Epithelial cell of proximal tubule (primary cell): ENCODE data around the gene SLC46A2. TPM values are rescaled to one million over a fixed set of nuclear protein-coding genes. Genes with fewer than 3 reads are reported as not detected.

ENCODE experiments used
- DNase-seq: peaks from one replicate; pipeline ENCODE4 v3.0.0-alpha.2; 2011; ENCODE audit warnings: low read depth
- H3K4me3 ChIP-seq: 2 replicates; pipeline ENCODE4 v1.5.1; 2011; ENCODE audit warnings: low read depth, mild to moderate bottlenecking, low read length
- CTCF ChIP-seq: conservative IDR thresholded peaks from 2 replicates; pipeline ENCODE4 v1.5.1; 2012; ENCODE audit warnings: low read depth, mild to moderate bottlenecking, low read length
- total RNA-seq: library from RNA; depleted of rRNA; stranded (reverse); fragments of >200 nt; gene quantifications from 2 replicates; pipeline ENCODE4 v1.2.3, GENCODE V29; 2015

Gene SLC46A2
- total RNA-seq, 1 donor from 2014 or later, result not detected

DNA sequence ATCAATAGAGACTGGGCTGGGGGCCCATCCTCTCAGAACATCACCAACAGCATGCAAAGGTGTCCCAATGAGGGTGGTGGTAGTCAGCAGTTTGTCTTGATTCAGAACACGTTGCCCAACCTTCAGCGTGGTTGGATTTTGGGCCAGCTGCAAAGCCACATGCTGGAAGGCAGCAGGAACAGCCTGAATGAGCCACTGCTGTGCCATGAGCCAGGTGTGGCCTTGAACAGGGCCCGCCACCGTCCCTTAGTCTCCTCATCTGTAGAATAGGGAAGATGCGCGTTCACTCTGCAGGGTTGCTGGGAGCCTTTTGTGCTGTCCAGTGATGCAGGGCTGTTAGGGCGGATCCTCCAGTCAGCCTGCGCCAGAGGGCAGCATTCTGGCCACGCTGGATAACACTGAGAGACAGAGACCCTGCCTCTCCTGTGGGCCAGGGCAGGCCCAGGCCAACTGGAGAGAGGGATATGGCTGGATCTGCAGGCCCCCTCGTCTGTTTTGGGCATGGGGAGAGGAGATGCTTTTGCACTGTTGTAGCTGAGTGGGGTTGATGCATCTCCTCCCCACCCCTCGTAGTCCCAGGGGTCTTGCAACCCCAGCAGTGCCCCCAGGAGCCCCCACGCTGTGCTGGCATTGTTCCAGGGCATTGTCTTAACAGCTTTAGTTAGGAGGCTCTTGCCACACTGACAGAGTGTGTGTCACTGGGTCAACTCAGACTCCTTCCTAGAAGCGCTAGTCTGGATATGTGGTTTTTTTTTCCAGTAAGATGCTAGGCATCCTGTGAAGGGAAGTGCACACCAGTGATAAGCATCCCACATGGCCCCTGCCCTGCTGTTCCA lies 42.1 kb downstream of the SLC46A2 start:
- no peak overlapping the region for H3K4me3 ChIP-seq
- TF ChIP-seq CTCF, result no peak
- DNase-seq, result no peak

DNA sequence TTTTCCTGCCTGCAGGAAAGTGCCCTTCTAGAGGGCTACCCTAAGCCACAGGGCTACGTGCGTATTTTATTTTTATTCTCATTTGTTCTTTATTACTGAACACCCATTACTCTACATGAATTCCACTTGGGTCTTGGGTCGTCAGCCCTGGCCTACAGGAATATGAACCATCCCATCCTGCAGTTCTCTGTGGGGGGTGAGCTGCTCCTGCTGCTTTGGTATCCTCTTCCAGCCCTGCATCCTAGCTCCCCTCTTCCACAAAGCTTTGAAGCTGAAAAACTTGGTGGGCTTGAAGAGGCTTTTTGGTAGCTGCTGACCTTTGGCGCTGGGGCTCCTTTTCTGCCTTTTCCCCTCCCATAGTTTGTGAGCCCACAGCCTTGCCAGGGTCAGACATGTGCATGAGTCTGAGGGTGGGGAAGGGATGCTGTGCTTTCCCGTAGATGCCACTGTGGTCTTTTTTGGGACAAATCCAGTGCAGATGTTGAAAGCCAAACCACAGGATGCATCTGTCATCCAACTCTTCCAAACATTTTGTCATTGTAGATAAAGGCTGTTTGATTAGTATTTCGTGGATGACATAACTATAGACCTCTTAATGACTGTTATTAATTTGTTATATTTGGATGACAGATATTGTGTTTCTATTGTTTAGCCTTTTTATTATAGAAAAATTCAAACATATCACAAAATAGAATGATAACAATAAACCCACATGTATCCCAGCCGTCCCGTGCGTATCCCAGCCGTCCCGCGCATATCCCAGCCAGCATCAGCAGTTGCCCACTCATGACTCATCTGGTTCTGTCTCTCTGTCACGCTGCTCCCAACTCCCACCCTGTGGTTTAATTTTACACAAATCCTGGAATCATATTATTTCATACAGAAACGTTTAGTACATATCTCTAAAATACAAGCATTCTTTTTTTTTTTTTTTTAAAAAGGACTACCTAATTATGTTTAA lies 43.9 kb downstream of the SLC46A2 start:
- no peak for TF ChIP-seq CTCF
- no peak for DNase-seq
- no peak overlapping the region for H3K4me3 ChIP-seq

DNA sequence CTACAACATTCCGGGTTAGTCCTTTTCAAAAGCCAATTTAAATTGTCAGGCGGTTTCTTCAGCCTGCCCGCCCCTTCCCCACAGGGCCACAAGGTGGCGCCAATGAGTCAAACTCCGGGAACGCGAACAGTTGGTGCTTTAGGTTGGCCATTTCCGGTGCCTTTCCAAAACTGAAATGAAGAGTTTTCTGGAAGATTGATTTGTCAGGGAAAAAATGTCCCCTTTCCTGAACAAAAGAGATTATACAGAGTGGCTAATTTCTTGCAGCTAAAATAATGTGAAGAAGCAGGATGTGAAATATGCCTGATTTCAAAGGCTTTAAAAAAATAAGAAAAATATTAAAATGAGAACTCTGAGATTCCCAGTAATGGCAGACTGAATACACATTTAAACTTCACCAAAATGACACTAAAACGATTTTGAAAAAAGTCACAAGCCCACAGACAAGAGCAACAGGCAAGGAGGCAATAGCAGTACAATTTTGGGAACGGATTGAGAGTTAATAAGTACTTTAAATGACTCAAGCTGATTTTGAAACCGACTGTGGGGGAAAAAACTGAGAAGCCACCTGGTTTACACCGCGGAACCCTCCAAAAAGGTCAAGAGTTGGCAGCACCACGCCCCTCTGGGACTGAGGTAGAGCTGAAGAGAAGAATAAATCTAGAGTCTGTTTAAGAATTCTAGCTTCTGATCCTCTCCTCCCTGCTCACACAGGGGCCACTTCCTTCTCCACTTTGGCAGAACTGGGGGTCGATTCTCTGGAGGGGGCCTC lies 45.7 kb downstream of the SLC46A2 start:
- no peak for DNase-seq
- peak; percentile 99 for TF ChIP-seq CTCF
- H3K4me3 ChIP-seq, result no peak overlapping the region

- no peak overlapping the region for H3K4me3 ChIP-seq
- no peak for TF ChIP-seq CTCF
- no peak for DNase-seq
Measured at GRCh38 chr9:112842555-112842954, 48.1 kb downstream of the SLC46A2 start.

- no peak for DNase-seq
- no peak for TF ChIP-seq CTCF
- no peak overlapping the region for H3K4me3 ChIP-seq
Measured at GRCh38 chr9:112841261-112841660, 49.4 kb downstream of the SLC46A2 start.

DNA sequence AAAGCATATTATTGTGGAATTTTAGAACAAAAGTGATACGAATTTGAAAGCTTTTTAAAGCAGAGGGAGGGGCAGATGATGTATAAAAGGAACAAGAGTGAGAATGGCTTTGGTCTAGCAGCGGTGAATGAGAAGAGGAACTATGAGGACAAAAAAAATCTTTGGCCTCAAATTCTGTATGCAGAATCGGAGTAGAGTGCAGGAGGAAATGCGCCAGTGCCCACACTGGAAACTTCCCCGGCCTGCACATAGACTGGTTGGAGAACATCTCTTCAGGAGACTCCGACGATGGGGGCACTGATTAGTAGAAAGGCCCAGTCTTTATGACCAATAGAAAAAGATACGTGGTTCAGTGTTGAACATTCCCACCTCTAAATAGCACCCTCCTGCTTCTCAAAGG lies 51.3 kb downstream of the SLC46A2 start:
- no peak overlapping the region for H3K4me3 ChIP-seq
- DNase-seq, result no peak
- no peak for TF ChIP-seq CTCF
